WTC11 (cell line): ENCODE results near the gene ZMYND8. TPM values are rescaled to one million over a fixed set of nuclear protein-coding genes. Genes with fewer than 3 reads are reported as not detected.

ENCODE experiments used
- ATAC-seq: fragments of 200-7000 bp; cut with Tn5 transposase; 2 replicates; pipeline ENCODE4 v1.10.0; 2021; ENCODE audit warnings: mild to moderate bottlenecking, moderate library complexity
- CTCF ChIA-PET: fragments of 300-600 bp; sonication (Branson Sonifier 250); formaldehyde crosslinking; loops from one replicate; lab custom pipeline; 2021; ENCODE audit warnings: antibody characterized with exemption; lab: Charles Lee
- POLR2A ChIA-PET: fragments of 350-600 bp; sonication (Branson Sonifier 250); formaldehyde crosslinking; loops from one replicate; lab custom pipeline; 2021; ENCODE audit warnings: antibody characterized with exemption; lab: Charles Lee
- DNase-seq: peaks from one replicate; pipeline ENCODE4 v3.0.0; 2021; ENCODE audit warnings: low spot score
- H3K27ac Mint-ChIP-seq: 2 replicates; pipeline ENCODE4 v1.8.0; 2021; ENCODE audit warnings: mixed read lengths
- H3K27me3 Mint-ChIP-seq: 2 replicates; pipeline ENCODE4 v1.8.0; 2021; ENCODE audit warnings: low read depth, mild to moderate bottlenecking, moderate library complexity, mixed read lengths
- H3K36me3 Mint-ChIP-seq: 2 replicates; pipeline ENCODE4 v1.8.0; 2021; ENCODE audit warnings: mixed read lengths
- H3K4me1 Mint-ChIP-seq: 2 replicates; pipeline ENCODE4 v1.8.0; 2022; ENCODE audit warnings: mixed read lengths
- H3K4me3 Mint-ChIP-seq: 2 replicates; pipeline ENCODE4 v1.8.0; 2021; ENCODE audit warnings: mild to moderate bottlenecking, moderate library complexity, mixed read lengths
- H3K9me3 Mint-ChIP-seq: 2 replicates; pipeline ENCODE4 v1.8.0; 2021; ENCODE audit warnings: mixed read lengths
- AFF4 ChIP-seq: sonication (generic); formaldehyde crosslinking; IDR thresholded peaks from 2 replicates; pipeline ENCODE4 v1.8.1; 2023; ENCODE audit warnings: mild to moderate bottlenecking, missing genetic modification reagents, borderline replicate concordance
- CREM ChIP-seq: sonication (generic); formaldehyde crosslinking; IDR thresholded peaks from 2 replicates; pipeline ENCODE4 v1.8.1; 2022; ENCODE audit warnings: mild to moderate bottlenecking, missing genetic modification reagents, moderate library complexity
- ELF4 ChIP-seq: sonication (generic); formaldehyde crosslinking; IDR thresholded peaks from 2 replicates; pipeline ENCODE4 v1.8.1; 2022; ENCODE audit warnings: low read depth, mild to moderate bottlenecking, moderate library complexity, missing genetic modification reagents
- EMX1 ChIP-seq: fragments of 250-450 bp; sonication (Bioruptor Pico); IDR thresholded peaks from 2 replicates; pipeline ENCODE4 v1.8.0; 2021; ENCODE audit warnings: mild to moderate bottlenecking
- FOXJ3 ChIP-seq: sonication (generic); formaldehyde crosslinking; IDR thresholded peaks from 2 replicates; pipeline ENCODE4 v1.9.0; 2021; ENCODE audit warnings: missing genetic modification reagents, mild to moderate bottlenecking, borderline replicate concordance
- FOXK1 ChIP-seq: sonication (generic); formaldehyde crosslinking; IDR thresholded peaks from 2 replicates; pipeline ENCODE4 v1.8.0; 2022; ENCODE audit warnings: mild to moderate bottlenecking, moderate library complexity, missing genetic modification reagents
- GABPB1 ChIP-seq: sonication (generic); formaldehyde crosslinking; IDR thresholded peaks from 2 replicates; pipeline ENCODE4 v1.8.1; 2023; ENCODE audit warnings: mild to moderate bottlenecking, missing genetic modification reagents
- HMGA2 ChIP-seq: fragments of 250-450 bp; sonication (Bioruptor Pico); IDR thresholded peaks from 2 replicates; pipeline ENCODE4 v1.4.0; 2021; ENCODE audit warnings: mild to moderate bottlenecking, moderate library complexity
- NFE2L1 ChIP-seq: sonication (generic); formaldehyde crosslinking; IDR thresholded peaks from 2 replicates; pipeline ENCODE4 v1.8.1; 2023; ENCODE audit warnings: missing genetic modification reagents
- OVOL2 ChIP-seq: fragments of 250-450 bp; sonication (Bioruptor Pico); IDR thresholded peaks from 2 replicates; pipeline ENCODE4 v1.9.0; 2021; ENCODE audit warnings: mild to moderate bottlenecking, borderline replicate concordance
- PREB ChIP-seq: sonication (generic); formaldehyde crosslinking; IDR thresholded peaks from 2 replicates; pipeline ENCODE4 v1.8.1; 2022; ENCODE audit warnings: mild to moderate bottlenecking, missing genetic modification reagents, moderate library complexity, borderline replicate concordance
- PRRX2 ChIP-seq: fragments of 250-450 bp; sonication (Bioruptor Pico); IDR thresholded peaks from 2 replicates; pipeline ENCODE4 v1.8.0; 2021; ENCODE audit warnings: mild to moderate bottlenecking
- RORB ChIP-seq: fragments of 250-450 bp; sonication (Bioruptor Pico); IDR thresholded peaks from 2 replicates; pipeline ENCODE4 v1.9.0; 2021; ENCODE audit warnings: mild to moderate bottlenecking
- SMAD3 ChIP-seq: sonication (generic); formaldehyde crosslinking; IDR thresholded peaks from 2 replicates; pipeline ENCODE4 v1.8.0; 2022; ENCODE audit warnings: missing genetic modification reagents, mild to moderate bottlenecking, borderline replicate concordance
- SP1 ChIP-seq: sonication (generic); formaldehyde crosslinking; conservative IDR thresholded peaks from 2 replicates; pipeline ENCODE4 v1.8.1; 2022; ENCODE audit warnings: missing genetic modification reagents
- TCF7 ChIP-seq: sonication (generic); formaldehyde crosslinking; IDR thresholded peaks from 2 replicates; pipeline ENCODE4 v1.8.0; 2022; ENCODE audit warnings: mild to moderate bottlenecking, low read depth, missing genetic modification reagents, moderate library complexity
- TEAD4 ChIP-seq: sonication (generic); formaldehyde crosslinking; IDR thresholded peaks from 2 replicates; pipeline ENCODE4 v1.8.0; 2022; ENCODE audit warnings: mild to moderate bottlenecking, missing genetic modification reagents
- ZBTB43 ChIP-seq: sonication (generic); formaldehyde crosslinking; IDR thresholded peaks from 2 replicates; pipeline ENCODE4 v1.8.1; 2023; ENCODE audit warnings: mild to moderate bottlenecking, missing genetic modification reagents
- ZMAT4 ChIP-seq: fragments of 250-450 bp; sonication (Bioruptor Pico); IDR thresholded peaks from 2 replicates; pipeline ENCODE4 v1.9.0; 2021; ENCODE audit warnings: mild to moderate bottlenecking
- ZNF138 ChIP-seq: sonication (generic); formaldehyde crosslinking; conservative IDR thresholded peaks from 2 replicates; pipeline ENCODE4 v1.8.1; 2022; ENCODE audit warnings: mild to moderate bottlenecking, moderate library complexity, missing genetic modification reagents
- ZNF263 ChIP-seq: sonication (generic); formaldehyde crosslinking; IDR thresholded peaks from 2 replicates; pipeline ENCODE4 v1.8.1; 2022; ENCODE audit warnings: low read depth, mild to moderate bottlenecking, moderate library complexity, missing genetic modification reagents
- ZNF281 ChIP-seq: sonication (generic); formaldehyde crosslinking; IDR thresholded peaks from 2 replicates; pipeline ENCODE4 v1.8.0; 2023; ENCODE audit warnings: mild to moderate bottlenecking, missing genetic modification reagents
- ZNF317 ChIP-seq: sonication (generic); formaldehyde crosslinking; IDR thresholded peaks from 2 replicates; pipeline ENCODE4 v1.8.1; 2023; ENCODE audit warnings: low read depth, mild to moderate bottlenecking, moderate library complexity, missing genetic modification reagents, borderline replicate concordance
- ZNF396 ChIP-seq: fragments of 250-450 bp; sonication (Bioruptor Pico); IDR thresholded peaks from 2 replicates; pipeline ENCODE4 v1.8.0; 2021; ENCODE audit warnings: mild to moderate bottlenecking, moderate library complexity, borderline replicate concordance
- total RNA-seq: library from RNA; stranded (reverse); gene quantifications from 3 replicates; pipeline ENCODE4 v1.2.3, GENCODE V29; 2021

Gene ZMYND8
- total RNA-seq, 1 experiment from 2014 or later, result 114 TPM

- TF ChIP-seq GABPB1 (CRISPR knock-in tag) (no peak), RORB (CRISPR knock-in tag) (no peak), ELF4 (CRISPR knock-in tag) (no peak), SP1 (CRISPR knock-in tag) (no peak), AFF4 (no peak)
- TF ChIP-seq, all 79 proteins: peak for 0
Measured at GRCh38 chr20:47276251-47276650, 80.2 kb downstream of the ZMYND8 start (continued).

- peaks cover 32% of the 10 kb centered on the region for H3K4me1 Mint-ChIP-seq
- no peaks in the 10 kb centered on the region for H3K27me3 Mint-ChIP-seq
- ChIA-PET POLR2A (interaction anchor here (0.7 to 1.9 kb wide), 4 partner anchors 12 to 108 kb away, joined by 4 to 8 read pairs (median 6); no protein-coding TSS in a partner anchor), CTCF (interaction anchor here (0.9 to 7.2 kb wide), 4 partner anchors 22 to 108 kb away, joined by 3 to 250 read pairs (median 4); no protein-coding TSS in a partner anchor)
- H3K4me3 Mint-ChIP-seq, result no peak overlapping the region
- H3K27ac Mint-ChIP-seq, result peak overlapping the region; percentile 85
- no peak for DNase-seq
- no peak for TF ChIP-seq OVOL2
- no peak for TF ChIP-seq ZNF263 (CRISPR knock-in tag)
- no peak for TF ChIP-seq CREM
- TF ChIP-seq ZNF317 (CRISPR knock-in tag), result no peak
- TF ChIP-seq TCF7 (CRISPR knock-in tag), result no peak
- no peak for TF ChIP-seq ZNF138 (CRISPR knock-in tag)
- no peak for TF ChIP-seq HMGA2 (CRISPR knock-in tag)
- TF ChIP-seq ZNF396 (CRISPR knock-in tag), result no peak
- TF ChIP-seq PRRX2 (CRISPR knock-in tag), result no peak
- TF ChIP-seq FOXK1 (CRISPR knock-in tag), result no peak
- no peak for TF ChIP-seq TEAD4
- no peak for ATAC-seq
- H3K9me3 Mint-ChIP-seq, result no peaks in the 10 kb centered on the region
- peaks cover 65% of the 10 kb centered on the region for H3K36me3 Mint-ChIP-seq
Measured at GRCh38 chr20:47275548-47275947, 81.0 kb downstream of the ZMYND8 start.

- H3K27ac Mint-ChIP-seq, result peak overlapping the region; percentile 85
- peaks cover 29% of the 10 kb centered on the region for H3K4me1 Mint-ChIP-seq
- H3K4me3 Mint-ChIP-seq, result no peak overlapping the region
- H3K9me3 Mint-ChIP-seq, result no peaks in the 10 kb centered on the region
- POLR2A ChIA-PET, result interaction anchor here (0.7 to 1.9 kb wide), 3 partner anchors 47 to 109 kb away, joined by 5 to 8 read pairs (median 6); no protein-coding TSS in a partner anchor
- no peaks in the 10 kb centered on the region for H3K27me3 Mint-ChIP-seq
- ATAC-seq, result no peak
- H3K36me3 Mint-ChIP-seq, result peaks cover 64% of the 10 kb centered on the region
- TF ChIP-seq FOXJ3 (CRISPR knock-in tag), result no peak
- TF ChIP-seq PREB, result no peak
- no peak for TF ChIP-seq EMX1
- no peak for TF ChIP-seq ZMAT4 (CRISPR knock-in tag)
- no peak for TF ChIP-seq ZBTB43 (CRISPR knock-in tag)
- TF ChIP-seq NFE2L1, result no peak
- no peak for TF ChIP-seq ZNF281 (CRISPR knock-in tag)
- TF ChIP-seq SMAD3 (CRISPR knock-in tag), result no peak
- TF ChIP-seq, all 79 proteins: peak for 0
- DNase-seq, result no peak
- CTCF ChIA-PET, result interaction anchor here (0.8 to 7.2 kb wide), 10 partner anchors 9 to 109 kb away, joined by 3 to 250 read pairs (median 7); no protein-coding TSS in a partner anchor
Measured at GRCh38 chr20:47274401-47275108, 81.9 kb downstream of the ZMYND8 start.
